HG03159 (cell line): ENCODE data around the gene SPR.
A peak's percentile ranks its signal among the peaks of the same experiment; 100 is the strongest.
"Not testable (repeated sequence)": the region's sequence is repeated elsewhere in the genome, so short reads cannot be mapped to it uniquely, and the experiment has no call there.

Experiments
- ATAC-seq: cut with Tn5 transposase; IDR thresholded peaks from one replicate; pipeline ENCODE4 v1.9.1; 2021; ENCODE audit warnings: mild to moderate bottlenecking, moderate library complexity; ENCODE audit not compliant: unreplicated experiment

The SPR gene

GRCh38 chr2:72888438-72889202, 1.4 kb downstream of the SPR start:
- no peak for ATAC-seq

GRCh38 chr2:72889991-72890390, 2.8 kb downstream of the SPR start:
- no peak for ATAC-seq

DNA sequence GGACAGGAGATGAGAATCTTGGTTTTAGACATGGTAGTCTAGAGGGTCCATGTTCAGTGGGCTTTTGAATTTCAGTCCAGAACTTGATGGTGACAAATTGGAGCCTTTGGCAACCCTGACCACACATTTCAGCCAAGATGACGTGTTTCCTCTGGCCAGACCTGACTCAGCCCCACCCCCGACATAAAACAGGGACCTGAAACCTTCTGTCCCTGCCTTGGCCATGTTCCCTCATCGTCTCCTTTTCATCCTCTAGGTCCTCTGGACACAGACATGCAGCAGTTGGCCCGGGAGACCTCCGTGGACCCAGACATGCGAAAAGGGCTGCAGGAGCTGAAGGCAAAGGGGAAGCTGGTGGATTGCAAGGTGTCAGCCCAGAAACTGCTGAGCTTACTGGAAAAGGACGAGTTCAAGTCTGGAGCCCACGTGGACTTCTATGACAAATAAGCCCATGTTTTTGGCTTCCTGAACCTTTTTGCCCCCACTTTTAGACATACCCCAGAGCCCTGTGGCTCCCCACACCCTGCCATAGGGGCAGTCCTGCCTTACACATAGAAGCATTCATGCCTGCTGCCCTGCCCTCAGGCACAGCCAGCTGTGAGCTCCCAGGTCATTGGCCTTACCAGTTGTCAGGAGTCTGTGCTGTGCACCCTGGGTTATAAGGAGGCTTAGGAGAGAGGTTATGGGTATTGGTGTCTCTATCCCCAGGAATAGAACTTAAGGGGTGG, 4.0 kb downstream of the SPR start:
- no peak for ATAC-seq

- peak; percentile 62 for ATAC-seq
These were observed 5.4 kb downstream of the SPR start for GRCh38 chr2:72892506-72893173.

DNA sequence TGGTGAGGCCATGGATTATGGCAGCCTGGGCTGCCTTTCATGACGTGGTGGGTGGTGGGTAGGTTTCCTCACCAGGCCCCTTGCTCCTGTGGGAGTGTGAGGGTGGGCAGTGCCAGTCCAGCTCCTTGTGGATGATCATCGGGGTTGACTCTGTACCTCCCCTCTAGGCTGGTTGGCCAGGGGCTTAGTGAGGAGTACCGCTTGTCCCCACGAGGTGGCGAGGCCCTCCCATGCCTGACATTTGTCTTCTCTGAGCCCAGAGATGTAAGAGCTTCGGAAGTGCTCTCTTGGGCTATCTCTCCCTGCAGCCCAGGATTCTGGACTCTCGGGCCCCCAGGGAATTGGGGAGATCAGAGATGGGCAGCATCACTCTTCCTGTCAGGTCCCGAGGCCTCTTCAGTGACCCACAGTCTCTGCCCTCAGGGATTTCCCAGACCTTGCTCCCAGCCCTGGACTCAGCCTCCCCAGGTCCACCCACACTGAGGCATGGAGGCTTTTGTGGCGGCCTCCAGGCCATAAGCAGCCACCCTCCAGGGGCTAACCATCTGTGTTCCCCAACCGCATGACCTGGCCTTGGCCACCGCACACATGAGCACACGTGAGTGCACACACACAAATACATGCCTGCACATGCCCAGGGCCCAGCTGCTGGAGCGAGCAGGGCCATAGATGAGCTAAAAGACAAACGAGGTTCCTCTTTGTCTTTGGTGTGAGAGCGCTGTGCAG, 6.5 kb downstream of the SPR start:
- peak; percentile 75 for ATAC-seq

DNA sequence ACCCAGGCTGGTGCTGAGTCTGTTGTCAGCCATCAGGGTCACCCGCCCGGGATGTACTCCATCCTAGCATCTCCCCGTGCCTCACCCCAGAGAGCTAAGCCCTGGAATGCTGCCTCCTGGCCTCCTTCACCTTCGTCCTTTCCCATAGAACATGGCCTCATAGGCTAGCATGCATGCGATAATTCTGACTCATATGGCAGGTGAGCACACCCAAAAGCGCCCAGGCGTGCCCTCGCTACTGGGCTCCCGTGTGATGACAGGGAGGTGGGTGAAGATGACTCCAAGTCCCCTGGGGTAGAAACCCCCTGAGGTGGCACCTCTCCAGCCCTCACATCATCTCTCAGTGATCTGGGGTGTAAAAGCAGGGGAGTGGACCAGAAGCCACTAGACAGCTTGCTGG, 7.3 kb downstream of the SPR start:
- ATAC-seq, result no peak

- ATAC-seq, result no peak
These were observed 7.9 kb downstream of the SPR start for GRCh38 chr2:72895154-72895553.

- ATAC-seq, result no peak
These were observed 8.6 kb downstream of the SPR start for GRCh38 chr2:72895759-72896281.

- ATAC-seq, result no peak
These were observed 9.2 kb downstream of the SPR start for GRCh38 chr2:72896446-72896845.

GRCh38 chr2:72897785-72898584, 10.8 kb downstream of the SPR start:
- ATAC-seq, result no peak

DNA sequence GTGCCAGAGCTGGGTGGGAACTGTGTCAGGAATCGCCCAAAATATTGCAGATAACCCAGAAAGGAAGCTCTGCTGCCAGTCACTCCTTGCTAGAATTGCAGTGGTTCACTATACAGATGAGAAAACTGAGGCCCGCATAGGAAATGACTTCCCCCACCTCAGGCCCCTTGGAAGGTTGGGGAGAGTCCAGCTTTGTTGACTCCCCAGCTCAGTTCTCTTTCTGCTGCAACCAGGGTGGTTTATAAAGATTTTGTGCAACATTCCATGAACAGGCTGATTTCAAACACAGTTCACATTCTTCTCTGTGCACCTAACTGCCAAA, 11.3 kb downstream of the SPR start:
- ATAC-seq, result no peak

GRCh38 chr2:72900191-72900825, 13.1 kb downstream of the SPR start:
- ATAC-seq, result no peak

- no peak for ATAC-seq
These were observed 14.2 kb downstream of the SPR start for GRCh38 chr2:72901426-72901825.

DNA sequence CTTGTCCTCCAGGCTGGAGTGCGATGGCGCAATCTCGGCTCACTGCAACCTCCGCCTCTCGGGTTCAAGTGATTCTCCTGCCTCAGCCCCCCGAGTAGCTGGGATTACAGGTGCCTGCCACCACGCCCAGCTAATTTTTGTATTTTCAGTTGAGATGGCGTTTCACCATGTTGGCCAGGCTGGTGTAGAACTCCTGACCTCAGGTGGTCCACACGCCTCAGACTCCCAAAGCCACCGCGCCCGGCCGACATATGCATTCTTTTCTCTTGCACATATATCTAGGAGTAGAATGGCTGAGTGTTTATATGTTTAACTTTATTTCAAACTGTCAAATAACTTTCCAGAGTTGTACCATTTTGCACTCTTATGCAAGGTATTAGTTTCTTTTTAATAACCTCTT, 20.2 kb downstream of the SPR start:
- not testable (repeated sequence) for ATAC-seq

- ATAC-seq, result no peak
These were observed 21.5 kb downstream of the SPR start for GRCh38 chr2:72908741-72909140.

- ATAC-seq, result no peak
These were observed 24.0 kb downstream of the SPR start for GRCh38 chr2:72911256-72911655.

- no peak for ATAC-seq
These were observed 26.4 kb downstream of the SPR start for GRCh38 chr2:72913486-72914205.

- no peak for ATAC-seq
These were observed 27.0 kb downstream of the SPR start for GRCh38 chr2:72914206-72914559.

DNA sequence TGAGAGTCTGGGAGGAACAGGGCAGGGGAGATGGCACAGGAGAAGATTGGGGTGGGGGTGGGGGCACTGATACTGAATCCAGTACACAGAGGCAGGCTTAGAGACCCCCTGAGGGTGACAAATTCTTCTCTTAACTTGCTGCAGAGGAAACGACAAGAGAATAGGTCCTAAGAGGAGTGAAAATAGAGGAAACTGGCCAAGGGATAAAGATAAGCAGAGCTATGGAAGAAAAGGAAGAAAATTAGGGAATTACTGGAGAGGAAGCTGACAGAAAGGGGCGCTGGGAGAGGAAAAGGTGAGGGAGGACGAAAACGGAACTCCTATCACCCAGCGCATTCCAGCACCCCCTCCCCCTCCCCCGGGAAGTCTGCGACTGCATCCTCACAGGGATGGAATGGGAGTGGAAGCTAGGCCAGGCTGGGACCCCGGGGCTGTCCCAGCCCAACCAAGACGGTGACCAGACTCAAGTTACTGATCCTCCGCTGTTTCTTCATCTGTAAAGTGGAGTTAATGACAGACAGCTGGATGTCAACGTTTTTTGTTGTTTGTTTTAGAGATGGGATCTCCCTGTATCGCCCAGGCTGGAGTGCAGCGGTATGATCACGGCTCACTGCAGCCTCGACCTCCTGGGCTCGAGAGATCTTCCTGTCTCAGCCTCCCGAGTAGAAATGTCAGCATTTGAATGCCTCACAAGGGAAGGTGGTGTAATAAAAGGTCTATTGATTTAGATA, 27.5 kb downstream of the SPR start:
- ATAC-seq, result no peak
